Fibroblast of skin of right quadriceps (primary cell): ENCODE results near the gene IL20RA.
"Not testable (repeated sequence)": the region's sequence is repeated elsewhere in the genome, so short reads cannot be mapped to it uniquely, and the experiment has no call there.

ENCODE experiments used
- DNase-seq: peaks from one replicate; pipeline ENCODE4 v3.0.0-alpha.2; 2013

IL20RA gene

GRCh38 chr6:137044366-137045221 is at the start of gene IL20RA:
Gene IL20RA, minus strand, starts transcription at chr6:137044965. Its CDS starts 237 bp downstream, at chr6:137044728.
- no peak for DNase-seq

- no peak for DNase-seq
These were observed 48.7 kb upstream of the IL20RA start for GRCh38 chr6:137093183-137094069.

GRCh38 chr6:137092018-137092417 is 47.3 kb upstream of the IL20RA start:
- DNase-seq = no peak

GRCh38 chr6:137089305-137089704 is 44.5 kb upstream of the IL20RA start:
- no peak for DNase-seq

- no peak for DNase-seq
These were observed 43.1 kb upstream of the IL20RA start for GRCh38 chr6:137087902-137088301.

- DNase-seq = no peak
These were observed 41.3 kb upstream of the IL20RA start for GRCh38 chr6:137086031-137086430.

- DNase-seq = no peak
These were observed 40.3 kb upstream of the IL20RA start for GRCh38 chr6:137084865-137085617.

- DNase-seq = no peak
These were observed 39.3 kb upstream of the IL20RA start for GRCh38 chr6:137084090-137084489.

GRCh38 chr6:137081997-137082396 is 37.2 kb upstream of the IL20RA start:
- DNase-seq = no peak

GRCh38 chr6:137080711-137081110 is 35.9 kb upstream of the IL20RA start:
- DNase-seq = no peak

- DNase-seq = peak; percentile 43
These were observed 31.7 kb upstream of the IL20RA start for GRCh38 chr6:137076277-137077068.

GRCh38 chr6:137075790-137076189 is 31.0 kb upstream of the IL20RA start:
- not testable (repeated sequence) for DNase-seq

GRCh38 chr6:137070303-137070702 is 25.5 kb upstream of the IL20RA start:
- no peak for DNase-seq

- DNase-seq = no peak
These were observed 22.6 kb upstream of the IL20RA start for GRCh38 chr6:137067399-137067798.

- DNase-seq = no peak
These were observed 13.3 kb upstream of the IL20RA start for GRCh38 chr6:137058037-137058436.

GRCh38 chr6:137056121-137056880 is 11.5 kb upstream of the IL20RA start:
- no peak for DNase-seq

GRCh38 chr6:137051790-137052472 is 7.2 kb upstream of the IL20RA start:
- DNase-seq = no peak

- DNase-seq = no peak
These were observed 4.3 kb upstream of the IL20RA start for GRCh38 chr6:137049095-137049494.

- no peak for DNase-seq
These were observed 2.2 kb upstream of the IL20RA start for GRCh38 chr6:137046871-137047412.

GRCh38 chr6:137045222-137045789 is 541 bp upstream of the IL20RA start:
- DNase-seq = no peak
